Ishikawa (cell line): Measurements from ENCODE around the gene NRG3.

Experiments used
- CEBPB ChIP-seq: IDR thresholded peaks from 2 replicates; pipeline ENCODE4 v1.6.1; 2012
- CREB1 ChIP-seq: IDR thresholded peaks from 2 replicates; pipeline ENCODE4 v1.6.1; 2012; ENCODE audit warnings: low read depth
- EGR1 ChIP-seq: IDR thresholded peaks from 2 replicates; pipeline ENCODE4 v1.6.1; 2012
- EP300 ChIP-seq: IDR thresholded peaks from 2 replicates; pipeline ENCODE4 v1.6.1; 2012; ENCODE audit warnings: borderline replicate concordance
- FOXM1 ChIP-seq: IDR thresholded peaks from 2 replicates; pipeline ENCODE4 v1.6.1; 2012; ENCODE audit warnings: low read depth, borderline replicate concordance
- MAX ChIP-seq: IDR thresholded peaks from 2 replicates; pipeline ENCODE4 v1.6.1; 2012
- NFIC ChIP-seq: IDR thresholded peaks from 2 replicates; pipeline ENCODE4 v1.6.1; 2012
- RAD21 ChIP-seq: IDR thresholded peaks from 2 replicates; pipeline ENCODE4 v1.6.1; 2012; ENCODE audit warnings: low read depth
- REST ChIP-seq: IDR thresholded peaks from 2 replicates; pipeline ENCODE4 v1.6.1; 2012; ENCODE audit warnings: low read depth, mild to moderate bottlenecking
- TAF1 ChIP-seq: IDR thresholded peaks from 2 replicates; pipeline ENCODE4 v1.6.1; 2012; ENCODE audit warnings: low read depth, mild to moderate bottlenecking
- TCF12 ChIP-seq: IDR thresholded peaks from 2 replicates; pipeline ENCODE4 v1.6.1; 2012; ENCODE audit warnings: low read depth
- TEAD4 ChIP-seq: IDR thresholded peaks from 2 replicates; pipeline ENCODE4 v1.6.1; 2012
- USF1 ChIP-seq: IDR thresholded peaks from 2 replicates; pipeline ENCODE4 v1.6.1; 2012
- YY1 ChIP-seq: IDR thresholded peaks from 2 replicates; pipeline ENCODE4 v1.6.1; 2012; ENCODE audit warnings: low read depth
- ZBTB7A ChIP-seq: IDR thresholded peaks from 2 replicates; pipeline ENCODE4 v1.6.1; 2012; ENCODE audit warnings: low read depth

The NRG3 gene

GRCh38 chr10:82284180-82284579 is 409.2 kb downstream of the NRG3 start:
- no peak for TF ChIP-seq EP300
- no peak for TF ChIP-seq ZBTB7A
- no peak for TF ChIP-seq RAD21
- no peak for TF ChIP-seq CEBPB
- TF ChIP-seq MAX, result no peak
- no peak for TF ChIP-seq CREB1
- no peak for TF ChIP-seq NFIC
- TF ChIP-seq REST, result no peak
- no peak for TF ChIP-seq USF1

GRCh38 chr10:82288461-82288881 is 413.5 kb downstream of the NRG3 start:
- TF ChIP-seq TAF1 (no peak), EGR1 (no peak), MAX (no peak), CREB1 (no peak), TEAD4 (no peak), RAD21 (no peak), YY1 (no peak), ZBTB7A (no peak), FOXM1 (no peak), CEBPB (no peak), TCF12 (no peak), USF1 (no peak)

GRCh38 chr10:82289945-82290344 is 415.0 kb downstream of the NRG3 start:
- TF ChIP-seq REST, result no peak

GRCh38 chr10:82294874-82295378 is 419.9 kb downstream of the NRG3 start:
- TF ChIP-seq TCF12, result no peak
- no peak for TF ChIP-seq EGR1
- TF ChIP-seq YY1, result no peak
- TF ChIP-seq MAX, result no peak
- TF ChIP-seq EP300, result no peak
- TF ChIP-seq CREB1, result no peak

GRCh38 chr10:82308641-82309040 is 433.6 kb downstream of the NRG3 start:
- TF ChIP-seq REST, result no peak
- TF ChIP-seq EGR1, result no peak
- TF ChIP-seq CREB1, result no peak
- no peak for TF ChIP-seq EP300
- TF ChIP-seq CEBPB, result no peak
- no peak for TF ChIP-seq TEAD4
- TF ChIP-seq NFIC, result no peak
- no peak for TF ChIP-seq YY1
- no peak for TF ChIP-seq MAX
- TF ChIP-seq FOXM1, result no peak
- no peak for TF ChIP-seq USF1
- no peak for TF ChIP-seq ZBTB7A
